K562 (cell line): ENCODE data around the gene NKD1. TPM values are rescaled to one million over a fixed set of nuclear protein-coding genes. Genes with fewer than 3 reads are reported as not detected.

Source experiments
- ATAC-seq: fragments of 200-7000 bp; cut with Tn5 transposase; 3 replicates; pipeline ENCODE4 v1.9.1; 2020; ENCODE audit warnings: moderate library complexity
- BruUV-seq: library from RNA; stranded (reverse); fragments of 400-500 nt; replicated peaks from 2 replicates; lab custom pipeline; 2021; lab: Mats Ljungman, UMichigan
- CTCF ChIA-PET: fragments of 300-600 bp; formaldehyde crosslinking; extraction: SDS; loops from one replicate; lab custom pipeline; 2021; ENCODE audit warnings: low intra/inter-chr PET ratio; lab: Yijun Ruan, JAX
- POLR2A ChIA-PET: fragments of 300-600, 350-650 bp; sonication (Branson Sonifier 250); formaldehyde crosslinking; extraction: SDS; loops from one replicate; lab custom pipeline; 2021; ENCODE audit warnings: antibody characterized with exemption, inconsistent platforms; lab: Yijun Ruan, JAX
- DNase-seq, 4 experiments: peaks; one replicate each; pipeline versions ENCODE4 v3.0.0 to v3.0.0-alpha.2; 2011 to 2018; ENCODE audit warnings: low spot score in 3 of 4, mixed read lengths in 3 of 4; ENCODE audit errors: extremely low read depth in 1 of 4
- FAIRE-seq: peaks from 2 replicates; lab custom pipeline; 2011; peaks lifted over from hg19 to GRCh38; lab: Jason Lieb, UNC
- H2AFZ ChIP-seq: 2 replicates; pipeline ENCODE4 v1.6.0; 2011; ENCODE audit warnings: low read depth, low read length, control low read depth, inconsistent platforms
- H3K27ac ChIP-seq: fragments of 200-600 bp; 3 replicates; pipeline ENCODE4 v1.8.0; 2011; ENCODE audit warnings: low read depth, mild to moderate bottlenecking, control low read depth, inconsistent platforms, low read length, moderate library complexity, mixed read lengths; ENCODE audit errors: extremely low read depth
- H3K27me3 ChIP-seq, 2 experiments: fragments of 300-600 bp in 1 of 2; 2 replicates in 1 of 2; 3 replicates in 1 of 2; pipeline versions ENCODE4 v1.6.0 to v1.8.0; 2011; ENCODE audit warnings: inconsistent platforms in 2 of 2, low read length in 2 of 2, mild to moderate bottlenecking in 1 of 2, mixed read lengths in 1 of 2, moderate library complexity in 1 of 2; ENCODE audit not compliant: control insufficient read depth in 2 of 2, insufficient read depth in 2 of 2
- H3K36me3 ChIP-seq: fragments of 300-600 bp; 3 replicates; pipeline ENCODE4 v1.8.0; 2011; ENCODE audit warnings: mild to moderate bottlenecking, low read length, inconsistent platforms; ENCODE audit not compliant: control insufficient read depth, insufficient read depth
- H3K4me1 ChIP-seq, 2 experiments: fragments of 200-600 bp in 1 of 2; replicated peaks in 1 of 2; 2 replicates in 1 of 2; 3 replicates in 1 of 2; pipeline versions ENCODE4 v1.5.1 to v1.8.0; 2011; ENCODE audit warnings: inconsistent platforms in 2 of 2, low read length in 2 of 2, mild to moderate bottlenecking in 1 of 2, mixed read lengths in 1 of 2, moderate library complexity in 1 of 2; ENCODE audit not compliant: control insufficient read depth in 2 of 2, insufficient read depth in 2 of 2
- H3K4me2 ChIP-seq: 2 replicates; pipeline ENCODE4 v1.6.1; 2011; ENCODE audit warnings: low read length, control low read depth, inconsistent platforms, mixed read lengths; ENCODE audit not compliant: insufficient read depth
- H3K4me3 ChIP-seq: fragments of 200-600 bp; sonication (generic), shearing (Covaris generic); 2 replicates; pipeline ENCODE4 v1.5.1; 2016; ENCODE audit warnings: control low read depth, inconsistent platforms
- H3K79me2 ChIP-seq: fragments of 200-600 bp; 3 replicates; pipeline ENCODE4 v1.8.0; 2011; ENCODE audit warnings: low read length, inconsistent platforms; ENCODE audit not compliant: control insufficient read depth, insufficient read depth
- H3K9ac ChIP-seq, 2 experiments: 2 replicates each; pipeline versions ENCODE4 v1.6.0 to v1.6.1; 2011; ENCODE audit warnings: low read depth in 2 of 2, low read length in 2 of 2, control low read depth in 1 of 2, inconsistent platforms in 1 of 2, mild to moderate bottlenecking in 1 of 2, mixed read lengths in 1 of 2; ENCODE audit not compliant: insufficient read depth in 1 of 2
- H3K9me1 ChIP-seq: one replicate; pipeline ENCODE4 v1.6.0; 2011; ENCODE audit warnings: inconsistent platforms, mild to moderate bottlenecking, low read length, moderate library complexity; ENCODE audit not compliant: control insufficient read depth, insufficient read depth
- H3K9me3 ChIP-seq: replicated peaks from 2 replicates; pipeline ENCODE4 v1.5.1; 2011; ENCODE audit warnings: low read depth, low read length, inconsistent platforms; ENCODE audit not compliant: control insufficient read depth, insufficient read depth
- H4K20me1 ChIP-seq: replicated peaks from 2 replicates; pipeline ENCODE4 v1.6.1; 2011; ENCODE audit warnings: low read length, inconsistent platforms, mixed read lengths; ENCODE audit not compliant: control insufficient read depth, insufficient read depth
- CBX3 ChIP-seq, 2 experiments: IDR thresholded peaks; 1 replicate in 1 of 2; 2 replicates in 1 of 2; pipeline ENCODE4 v1.6.1; 2012; ENCODE audit warnings: inconsistent platforms in 2 of 2, low read length in 2 of 2, borderline replicate concordance in 1 of 2, control low read depth in 1 of 2
- ELF4 ChIP-seq: fragments of 450-650 bp; formaldehyde crosslinking; IDR thresholded peaks from 2 replicates; pipeline ENCODE4 v1.4.0; 2022; ENCODE audit warnings: missing genetic modification characterization
- JUN ChIP-seq, 2 experiments: sonication (generic) in 1 of 2; formaldehyde crosslinking in 1 of 2; IDR thresholded peaks; 2 replicates each; pipeline versions ENCODE4 v1.6.1 to v1.8.0; 2012 to 2022; ENCODE audit warnings: borderline replicate concordance in 2 of 2, mild to moderate bottlenecking in 2 of 2, improper control_type of control experiment in 1 of 2, low read depth in 1 of 2, low read length in 1 of 2, missing genetic modification reagents in 1 of 2
- NFXL1 ChIP-seq: fragments of 450-650 bp; formaldehyde crosslinking; IDR thresholded peaks from 2 replicates; pipeline ENCODE4 v1.4.0; 2021; ENCODE audit warnings: mild to moderate bottlenecking
- RBM25 ChIP-seq: fragments of 200-400 bp; formaldehyde crosslinking; IDR thresholded peaks from 2 replicates; pipeline ENCODE4 v1.6.1; 2018; ENCODE audit warnings: low read length, low read depth, moderate library complexity; ENCODE audit not compliant: severe bottlenecking
- TAF7 ChIP-seq: fragments of 450-650 bp; IDR thresholded peaks from 2 replicates; pipeline ENCODE4 v1.6.1; 2016; ENCODE audit warnings: missing genetic modification characterization, missing compliant biosample characterization
- ZNF23 ChIP-seq: fragments of 250-450 bp; sonication (Bioruptor Pico); IDR thresholded peaks from 2 replicates; pipeline ENCODE4 v1.4.0; 2020; ENCODE audit warnings: mild to moderate bottlenecking
- WGBS: fragments of 100-300 bp; shearing (Covaris generic); methylation state at CpG from one replicate; pipeline ENCODE4 v1.1.6; 2016; ENCODE audit warnings: low coverage, mixed read lengths; ENCODE audit not compliant: insufficient coverage; ENCODE audit errors: missing lambda C conversion rate; 5-methylcytosine and 5-hydroxymethylcytosine counted together
- in situ Hi-C: fragments of 300-500 bp; cut with MboI; formaldehyde crosslinking; loops from 4 replicates; pipeline ENCODE4 v1.15.0; 2018; ENCODE audit warnings: inconsistent platforms, mixed read lengths
- intact Hi-C: fragments of 100-400 bp; cut with micrococcal nuclease; formaldehyde crosslinking; loops from 2 replicates; pipeline ENCODE4 v1.14.2; 2022
- polyA plus RNA-seq, 8 experiments: library from polyadenylated mRNA; depleted of rRNA in 4 of 8; stranded (reverse) in 5 of 8; unstranded in 3 of 8; fragments of >200 nt; fragmentation: Nextera tagmentation in 2 of 8; fragmentation: Illumina TruSeq in 1 of 8; extraction: Ambion mirVana in 2 of 8; extraction: Trizol in 1 of 8; gene quantifications; 2 replicates each; pipeline versions ENCODE4 v1.2.1 to v1.2.3, GENCODE V29; 2011 to 2014; ENCODE audit warnings: inconsistent platforms in 1 of 8, missing spikeins in 1 of 8
- total RNA-seq, 7 experiments: library from RNA; depleted of rRNA in 6 of 7; stranded (reverse); fragments of >200 nt in 6 of 7; fragmentation: Illumina TruSeq in 2 of 7; extraction: Trizol in 2 of 7; gene quantifications; 2 replicates each; pipeline versions ENCODE4 v1.2.1 to v1.2.3, GENCODE V29; 2011 to 2021; ENCODE audit warnings: low replicate concordance in 1 of 7
- TF ChIP-seq, protein P1 (sequence below): fragments of 450-650 bp; IDR thresholded peaks from 2 replicates; pipeline ENCODE4 v1.6.1; 2014; ENCODE audit warnings: low read depth, mild to moderate bottlenecking, moderate library complexity, borderline replicate concordance
- TF ChIP-seq, protein P2 (sequence below), 3 experiments: fragments of 200-800 bp in 1 of 3; sonication (Bioruptor generic) in 1 of 3; sonication (generic) in 1 of 3; formaldehyde crosslinking in 1 of 3; IDR thresholded peaks; 2 replicates each; pipeline versions ENCODE4 v1.6.1 to v1.8.0; 2016 to 2022; ENCODE audit warnings: mild to moderate bottlenecking in 2 of 3, missing compliant biosample characterization in 2 of 3, missing genetic modification characterization in 2 of 3, missing genetic modification reagents in 1 of 3
- TF ChIP-seq, protein P3 (sequence below): IDR thresholded peaks from 3 replicates; pipeline ENCODE4 v1.6.1; 2011; ENCODE audit warnings: borderline replicate concordance, mild to moderate bottlenecking, moderate library complexity; ENCODE audit not compliant: insufficient read length; ENCODE audit errors: extremely low read depth

NKD1 gene
- total and polyA plus RNA-seq, 9 of the 15 experiments (the other 6 are each of a cell fraction or from before 2014, with no cell fraction given) = under 0.01 to 0.24 (median 0.04) TPM; not detected in 2

DNA sequence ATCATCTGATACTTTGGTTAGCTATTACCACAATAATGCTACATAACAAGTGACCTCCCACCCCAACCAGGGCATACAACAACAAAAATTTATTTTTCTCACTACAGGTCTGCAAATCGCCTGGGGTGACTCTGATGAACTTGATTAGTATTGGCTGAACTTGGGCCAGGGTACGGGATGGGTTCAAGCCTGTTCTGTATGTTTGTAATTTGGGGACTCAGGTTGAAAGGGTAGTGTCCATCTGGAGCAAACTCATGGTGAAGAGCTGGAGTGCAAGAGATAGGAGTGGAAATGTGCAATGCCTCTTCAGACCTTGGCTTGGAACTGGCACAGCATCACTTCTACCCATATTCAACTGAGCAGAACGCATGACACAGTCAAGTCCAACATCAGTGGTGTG, 16.3 kb upstream of the NKD1 start:
- in situ Hi-C loops = no loop called here
- ATAC-seq = no peak
- H3K4me1 ChIP-seq = no peaks in the 10 kb centered on the region; a peak in 1 of 5 replicates
- POLR2A ChIA-PET = no interaction called here
- no peak overlapping the region for H3K4me2 ChIP-seq
- H3K27ac ChIP-seq = no peak overlapping the region
- H3K9me3 ChIP-seq = no peaks in the 10 kb centered on the region
- CTCF ChIA-PET = no interaction called here
- no peaks in the 10 kb centered on the region for H3K9me1 ChIP-seq
- no peaks in the 10 kb centered on the region for H3K36me3 ChIP-seq
- no peaks in the 10 kb centered on the region for H4K20me1 ChIP-seq
- no peak overlapping the region for H2AFZ ChIP-seq
- intact Hi-C loops = no loop called here
- H3K4me3 ChIP-seq = no peak overlapping the region
- H3K79me2 ChIP-seq = no peaks in the 10 kb centered on the region
- no peak overlapping the region for H3K9ac ChIP-seq
- H3K27me3 ChIP-seq = no peaks in the 10 kb centered on the region
- BruUV-seq = no TSS peak
- 0% methylated on average over 3 of the region's 3 CpGs for WGBS
- FAIRE-seq = no peak
- DNase-seq = no peak
- TF ChIP-seq, protein P1, sequence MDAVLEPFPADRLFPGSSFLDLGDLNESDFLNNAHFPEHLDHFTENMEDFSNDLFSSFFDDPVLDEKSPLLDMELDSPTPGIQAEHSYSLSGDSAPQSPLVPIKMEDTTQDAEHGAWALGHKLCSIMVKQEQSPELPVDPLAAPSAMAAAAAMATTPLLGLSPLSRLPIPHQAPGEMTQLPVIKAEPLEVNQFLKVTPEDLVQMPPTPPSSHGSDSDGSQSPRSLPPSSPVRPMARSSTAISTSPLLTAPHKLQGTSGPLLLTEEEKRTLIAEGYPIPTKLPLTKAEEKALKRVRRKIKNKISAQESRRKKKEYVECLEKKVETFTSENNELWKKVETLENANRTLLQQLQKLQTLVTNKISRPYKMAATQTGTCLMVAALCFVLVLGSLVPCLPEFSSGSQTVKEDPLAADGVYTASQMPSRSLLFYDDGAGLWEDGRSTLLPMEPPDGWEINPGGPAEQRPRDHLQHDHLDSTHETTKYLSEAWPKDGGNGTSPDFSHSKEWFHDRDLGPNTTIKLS = no peak
- no peak for TF ChIP-seq NFXL1 (CRISPR knock-in tag)
- no peak for TF ChIP-seq JUN (IDR thresholded peaks at IDR 0.05; ENCODE audit: borderline replicate concordance, low read depth, low read length)
- TF ChIP-seq JUN (CRISPR knock-in tag; IDR thresholded peaks at IDR 0.05; ENCODE audit: borderline replicate concordance) = no peak
- TF ChIP-seq, protein P2, sequence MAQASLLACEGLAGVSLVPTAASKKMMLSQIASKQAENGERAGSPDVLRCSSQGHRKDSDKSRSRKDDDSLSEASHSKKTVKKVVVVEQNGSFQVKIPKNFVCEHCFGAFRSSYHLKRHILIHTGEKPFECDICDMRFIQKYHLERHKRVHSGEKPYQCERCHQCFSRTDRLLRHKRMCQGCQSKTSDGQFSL (CRISPR knock-in tag; IDR thresholded peaks at IDR 0.05) = no peak
- TF ChIP-seq, protein P2 (tag; IDR thresholded peaks at IDR 0.05) = no peak
- no peak for TF ChIP-seq ELF4 (CRISPR knock-in tag)
- no peak for TF ChIP-seq ZNF23 (CRISPR knock-in tag)
- TF ChIP-seq, protein P3, sequence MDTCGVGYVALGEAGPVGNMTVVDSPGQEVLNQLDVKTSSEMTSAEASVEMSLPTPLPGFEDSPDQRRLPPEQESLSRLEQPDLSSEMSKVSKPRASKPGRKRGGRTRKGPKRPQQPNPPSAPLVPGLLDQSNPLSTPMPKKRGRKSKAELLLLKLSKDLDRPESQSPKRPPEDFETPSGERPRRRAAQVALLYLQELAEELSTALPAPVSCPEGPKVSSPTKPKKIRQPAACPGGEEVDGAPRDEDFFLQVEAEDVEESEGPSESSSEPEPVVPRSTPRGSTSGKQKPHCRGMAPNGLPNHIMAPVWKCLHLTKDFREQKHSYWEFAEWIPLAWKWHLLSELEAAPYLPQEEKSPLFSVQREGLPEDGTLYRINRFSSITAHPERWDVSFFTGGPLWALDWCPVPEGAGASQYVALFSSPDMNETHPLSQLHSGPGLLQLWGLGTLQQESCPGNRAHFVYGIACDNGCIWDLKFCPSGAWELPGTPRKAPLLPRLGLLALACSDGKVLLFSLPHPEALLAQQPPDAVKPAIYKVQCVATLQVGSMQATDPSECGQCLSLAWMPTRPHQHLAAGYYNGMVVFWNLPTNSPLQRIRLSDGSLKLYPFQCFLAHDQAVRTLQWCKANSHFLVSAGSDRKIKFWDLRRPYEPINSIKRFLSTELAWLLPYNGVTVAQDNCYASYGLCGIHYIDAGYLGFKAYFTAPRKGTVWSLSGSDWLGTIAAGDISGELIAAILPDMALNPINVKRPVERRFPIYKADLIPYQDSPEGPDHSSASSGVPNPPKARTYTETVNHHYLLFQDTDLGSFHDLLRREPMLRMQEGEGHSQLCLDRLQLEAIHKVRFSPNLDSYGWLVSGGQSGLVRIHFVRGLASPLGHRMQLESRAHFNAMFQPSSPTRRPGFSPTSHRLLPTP = no peak
- TF ChIP-seq RBM25 = no peak
- TF ChIP-seq CBX3 (IDR thresholded peaks at IDR 0.05; ENCODE audit: borderline replicate concordance in 1 of 2, low read length in 2 of 2) = no peak
- TF ChIP-seq TAF7 (tag) = no peak
